OCI-LY3 (cell line): Measurements from ENCODE around the gene MTHFSD.

Source experiments
- CTCF ChIP-seq: fragments of 200-600, 300-600 bp; sonication (generic); IDR thresholded peaks from 2 replicates; pipeline ENCODE4 v1.5.1; 2014; ENCODE audit warnings: antibody characterized with exemption, low read length, low read depth
- EZH2phosphoT487 ChIP-seq: fragments of 200-600 bp; shearing (Covaris generic); IDR thresholded peaks from 2 replicates; pipeline ENCODE4 v1.6.1; 2018; ENCODE audit warnings: antibody characterized with exemption, mixed run types, low read depth

- no peak for TF ChIP-seq CTCF
- TF ChIP-seq EZH2phosphoT487 = no peak
These were observed 56.8 kb downstream of the MTHFSD start for GRCh38 chr16:86498155-86498670.
